Measurements from ENCODE around the gene MYO5A.
"Not testable (repeated sequence)": the region's sequence is repeated elsewhere in the genome, so short reads cannot be mapped to it uniquely, and the experiment has no call there.

MYO5A gene

DNA sequence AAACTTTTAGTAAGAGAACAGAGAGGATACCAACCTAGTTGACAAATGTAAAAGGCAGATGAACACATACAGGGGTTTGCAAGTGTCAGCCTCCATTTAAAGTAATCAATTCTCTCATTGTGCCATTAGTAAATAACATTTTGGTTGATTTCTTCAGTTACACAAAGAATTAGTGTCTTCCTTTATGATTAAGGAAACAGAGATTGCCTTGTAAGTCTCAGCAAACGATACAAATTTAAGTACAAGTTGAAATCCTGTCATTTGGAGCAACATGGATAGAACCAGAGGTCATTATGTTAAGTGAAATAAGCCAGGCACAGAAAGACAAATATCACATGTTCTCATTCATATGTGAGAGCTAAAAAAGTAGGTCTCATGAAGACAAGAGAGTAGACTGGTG lies 26.1 kb downstream of the MYO5A start:
- no peak for DNase-seq

DNA sequence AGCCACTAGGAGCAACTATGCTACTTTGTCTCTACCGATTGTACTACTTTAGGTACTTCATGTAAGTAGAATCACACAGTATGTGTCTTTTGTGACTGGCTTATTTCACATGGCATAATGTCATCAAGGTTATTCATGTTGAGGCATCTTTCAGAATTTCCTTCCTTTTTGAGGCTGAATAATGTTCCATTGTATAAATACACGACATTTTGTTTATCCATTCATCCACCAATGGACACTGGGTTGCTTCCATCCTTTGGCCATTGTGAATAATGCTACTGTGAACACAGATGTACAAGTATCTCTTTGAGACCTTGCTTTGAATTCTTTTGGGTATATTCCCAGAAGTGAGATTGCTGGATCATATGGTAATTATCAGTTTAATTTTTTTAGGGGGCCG lies 29.2 kb downstream of the MYO5A start:
- no peak for DNase-seq

DNA sequence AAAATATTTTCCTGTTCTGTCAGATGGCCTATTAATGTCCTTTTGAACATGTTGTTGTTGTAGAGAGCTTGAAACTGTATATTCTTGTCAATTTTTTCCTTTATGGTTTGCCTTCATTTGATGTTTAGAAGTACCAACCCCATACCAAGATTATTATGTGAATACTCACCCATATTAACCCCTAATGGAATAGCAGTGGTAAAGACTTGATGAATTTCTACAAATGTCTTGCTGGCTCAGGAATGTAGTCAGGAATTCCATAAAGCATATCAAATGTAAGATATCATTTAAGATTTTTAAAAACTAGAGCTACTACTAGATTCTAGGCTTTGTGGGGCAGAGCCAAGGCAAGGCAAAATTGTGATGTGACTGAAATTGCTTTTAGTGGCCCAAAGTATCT lies 30.0 kb downstream of the MYO5A start:
- no peak for DNase-seq

DNA sequence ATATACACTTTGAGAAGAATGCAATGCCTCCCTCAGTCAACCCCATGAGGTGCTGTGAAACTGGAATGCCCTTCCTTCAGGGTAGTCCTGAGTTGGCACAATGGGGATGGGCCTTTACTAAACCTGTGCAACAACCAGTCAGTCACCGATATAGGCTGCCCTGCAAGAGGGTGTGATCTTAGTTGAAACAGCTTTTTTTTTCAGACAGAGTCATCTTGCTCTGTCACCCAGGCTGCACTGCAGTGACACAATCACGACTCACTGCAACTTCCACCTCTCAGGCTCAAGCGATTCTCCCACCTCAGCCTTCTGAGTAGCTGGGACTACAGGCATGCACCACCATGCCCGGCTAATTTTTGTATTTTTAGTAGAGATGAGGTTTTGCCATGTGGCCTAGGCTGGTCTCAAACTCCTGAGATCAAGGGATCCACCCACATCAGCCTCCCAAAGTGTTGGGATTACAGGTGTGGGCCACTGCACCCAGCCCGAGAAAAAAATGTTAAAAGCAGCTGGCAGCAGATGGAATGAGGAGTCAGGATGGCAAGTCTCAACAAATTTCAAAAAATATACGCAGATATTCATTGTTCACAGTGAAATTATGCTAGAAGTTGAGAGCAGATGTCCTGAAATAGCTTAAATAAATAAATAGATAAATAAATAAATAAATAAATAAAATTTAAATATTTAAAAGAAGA lies 31.8 kb downstream of the MYO5A start:
- no peak for DNase-seq

DNA sequence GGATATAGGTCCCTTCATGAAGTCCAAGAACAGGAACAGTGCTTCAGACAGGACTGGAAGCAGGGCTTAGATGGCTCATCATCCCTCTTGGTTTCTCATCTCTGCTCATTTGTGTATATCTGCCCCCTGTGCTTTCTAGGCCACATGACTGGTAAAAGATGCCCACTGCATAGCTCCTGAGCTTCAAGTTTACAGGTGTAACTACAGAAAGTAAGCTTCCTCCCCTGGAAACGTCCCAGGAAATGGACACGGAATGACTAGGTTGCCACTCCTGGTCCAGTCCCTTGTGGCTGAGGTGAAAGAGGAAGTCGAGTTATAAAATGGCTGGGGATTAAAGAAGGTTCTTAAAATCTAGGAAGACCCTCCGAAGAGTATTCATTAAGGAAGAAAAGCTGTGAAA lies 32.5 kb downstream of the MYO5A start:
- DNase-seq: no peak

DNA sequence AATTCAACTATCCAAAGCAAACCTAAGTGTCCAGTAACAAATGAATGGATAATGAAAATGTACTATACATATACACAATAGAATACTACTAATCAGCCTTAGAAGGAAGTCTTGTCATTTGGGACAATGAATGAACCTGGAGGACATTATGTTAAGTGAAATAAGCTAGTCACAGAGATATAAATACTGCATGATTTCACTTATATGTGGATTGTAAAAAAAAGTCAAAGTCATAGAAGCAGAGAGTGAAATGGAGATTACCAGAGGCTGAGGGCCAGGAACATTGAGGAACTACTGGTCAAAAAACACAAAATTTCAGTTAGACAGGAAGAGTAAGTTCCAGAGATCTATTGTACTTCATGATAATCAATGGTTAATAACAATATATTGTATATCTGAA lies 33.6 kb downstream of the MYO5A start:
- DNase-seq: no peak

DNA sequence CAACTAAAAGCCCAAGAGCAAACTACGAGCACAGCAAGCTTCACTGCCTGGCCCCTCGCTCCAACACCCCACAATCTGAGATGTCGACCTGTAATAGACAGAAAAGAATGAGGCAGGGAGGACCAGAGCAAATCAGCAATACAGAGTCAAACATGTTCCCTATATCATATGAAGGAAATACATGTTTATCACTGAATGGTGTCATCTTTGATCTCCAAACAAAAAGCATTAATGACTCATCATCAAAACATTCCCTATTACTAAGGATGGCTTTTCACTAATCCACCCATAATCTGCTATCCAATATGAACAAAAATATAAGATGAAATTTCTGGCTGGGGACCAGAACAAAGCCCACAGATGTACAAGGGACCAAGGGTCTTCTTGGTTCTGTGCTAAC lies 34.7 kb downstream of the MYO5A start:
- no peak for DNase-seq

DNA sequence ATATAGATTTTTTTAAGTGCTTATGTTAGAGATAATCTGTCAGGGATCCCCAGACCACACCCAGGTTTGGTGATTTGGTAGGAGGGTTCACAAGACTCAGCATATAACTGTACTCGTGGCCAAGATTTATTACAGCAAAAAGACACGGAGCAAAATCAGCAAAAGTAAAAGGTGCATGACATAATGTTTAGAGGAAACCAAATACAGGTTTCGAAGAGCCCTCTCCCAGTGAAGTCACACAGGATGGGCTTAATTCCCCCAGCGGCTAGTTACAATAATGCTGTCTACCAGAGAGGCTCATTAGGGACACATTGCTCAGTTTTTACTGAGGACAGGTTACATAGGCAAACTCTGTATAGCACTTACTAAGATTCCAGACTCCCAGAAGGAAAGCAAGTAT lies 36.5 kb downstream of the MYO5A start:
- DNase-seq: no peak

DNA sequence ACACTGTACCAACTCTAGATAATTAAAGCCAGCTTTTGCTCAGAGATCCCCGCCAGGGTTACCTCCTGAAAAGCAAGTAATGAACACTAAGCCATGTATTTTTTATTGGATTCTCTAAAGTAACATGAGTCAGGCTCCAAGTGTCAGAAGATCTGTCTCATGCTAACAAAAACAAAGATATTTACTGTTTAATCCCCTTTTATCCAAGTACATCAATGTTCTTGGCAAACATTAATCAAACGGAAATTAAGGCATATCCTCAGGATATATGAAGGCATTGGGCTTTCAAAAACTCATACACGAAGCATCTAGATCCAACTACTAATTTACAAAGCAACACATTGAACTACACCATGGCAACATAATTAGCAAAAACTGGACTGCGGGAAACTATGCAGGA lies 37.2 kb downstream of the MYO5A start:
- DNase-seq: no peak

DNA sequence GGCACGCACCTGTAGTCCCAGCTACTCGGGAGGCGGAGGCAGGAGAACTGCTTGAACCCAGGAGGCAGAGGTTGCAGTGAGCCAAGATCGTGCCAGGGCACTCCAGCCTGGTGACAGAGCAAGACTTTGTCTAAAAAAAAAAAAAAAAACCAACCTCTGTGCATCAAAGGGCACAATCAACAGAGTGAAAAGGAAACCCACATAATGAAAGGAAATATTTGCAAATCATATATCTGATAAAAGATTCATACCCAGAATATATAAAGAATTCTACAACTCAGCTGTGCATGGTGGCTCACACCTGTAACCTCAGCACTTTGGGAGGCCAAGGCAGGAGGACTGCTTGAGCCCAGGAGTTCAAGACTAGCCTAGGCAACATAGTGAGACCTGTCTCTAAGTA lies 39.2 kb downstream of the MYO5A start:
- not testable (repeated sequence) for DNase-seq

DNA sequence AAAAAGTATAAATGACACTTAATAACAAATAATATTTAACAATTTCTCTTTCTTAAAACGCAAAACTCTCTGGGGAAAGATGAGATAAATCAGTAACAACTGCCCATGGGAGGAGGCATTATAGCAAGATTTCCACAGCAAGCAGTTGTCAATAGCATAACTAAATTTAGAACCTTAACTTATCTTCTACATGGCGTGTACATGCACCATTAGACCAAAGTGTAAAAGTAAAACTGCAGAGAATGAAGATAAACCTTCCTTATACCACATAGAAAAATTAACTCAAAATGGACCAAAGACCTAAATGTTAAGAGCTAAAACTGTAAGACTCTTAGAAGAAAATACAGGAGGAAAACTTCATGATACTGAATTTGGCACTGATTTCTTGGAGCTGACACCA lies 39.9 kb downstream of the MYO5A start:
- DNase-seq: no peak

DNA sequence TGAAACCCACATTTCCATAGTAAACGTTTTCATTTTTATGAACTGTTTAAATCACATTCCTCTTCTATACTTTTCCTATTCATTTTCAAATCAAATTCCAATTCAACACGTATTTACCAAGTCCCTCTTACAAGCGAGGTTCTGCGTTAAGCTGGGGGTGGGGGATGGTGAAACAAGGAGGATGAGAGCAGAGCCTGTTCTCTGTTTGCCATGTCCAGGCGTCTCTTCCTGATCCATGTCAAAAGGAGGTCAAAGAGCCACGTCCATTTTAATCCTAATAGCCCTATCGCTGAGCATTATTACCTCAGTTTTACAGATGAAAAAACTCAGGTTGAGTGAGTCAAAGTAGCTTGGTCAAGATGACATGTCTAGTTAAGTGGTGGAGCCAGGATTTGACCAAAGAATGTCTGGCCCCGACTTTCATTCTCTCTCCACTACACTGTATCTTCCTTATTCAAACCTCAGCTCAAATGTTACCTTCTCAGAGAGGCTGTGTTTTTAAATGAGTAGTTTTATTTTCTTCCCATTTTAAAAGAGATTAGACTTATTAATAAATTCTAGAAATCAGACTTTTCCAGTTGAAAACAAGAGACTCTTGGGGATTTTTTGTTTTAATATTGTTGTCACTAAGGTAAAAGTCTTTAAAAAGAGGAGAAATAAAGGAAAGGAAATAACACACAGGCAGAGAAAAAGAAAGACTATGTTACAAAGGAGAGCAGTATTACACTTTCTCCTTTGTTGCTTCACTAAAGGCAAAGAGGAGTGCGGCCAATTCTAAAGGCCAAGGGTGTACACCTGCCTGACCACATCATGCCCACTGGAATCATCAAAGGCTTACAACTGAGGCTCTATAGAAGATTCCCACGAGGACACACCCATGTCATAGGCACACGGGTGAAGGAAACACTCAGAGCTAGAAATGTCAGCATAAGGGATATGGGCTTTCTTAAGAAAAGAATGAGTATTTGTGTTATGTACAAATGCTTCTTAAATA lies 42.4 kb downstream of the MYO5A start:
- no peak for DNase-seq

DNA sequence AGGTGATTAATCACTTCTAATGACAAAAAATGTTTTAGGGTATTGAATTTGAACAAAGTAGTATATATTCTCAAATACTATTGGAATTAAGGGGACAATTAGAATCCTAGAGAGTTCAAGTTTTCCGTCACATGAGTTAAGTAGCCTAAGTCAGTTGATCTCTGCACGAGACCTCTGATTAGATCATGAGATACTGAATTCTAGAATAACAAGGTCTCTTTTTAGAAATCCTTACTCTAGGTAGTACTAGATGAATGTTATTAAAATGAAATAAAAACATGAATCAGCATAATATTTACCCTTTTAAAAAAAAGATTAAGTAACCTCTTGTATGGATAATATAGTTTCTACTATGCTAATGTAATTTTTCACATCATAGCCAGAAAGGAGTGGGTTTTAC lies 43.4 kb downstream of the MYO5A start:
- DNase-seq: no peak

DNA sequence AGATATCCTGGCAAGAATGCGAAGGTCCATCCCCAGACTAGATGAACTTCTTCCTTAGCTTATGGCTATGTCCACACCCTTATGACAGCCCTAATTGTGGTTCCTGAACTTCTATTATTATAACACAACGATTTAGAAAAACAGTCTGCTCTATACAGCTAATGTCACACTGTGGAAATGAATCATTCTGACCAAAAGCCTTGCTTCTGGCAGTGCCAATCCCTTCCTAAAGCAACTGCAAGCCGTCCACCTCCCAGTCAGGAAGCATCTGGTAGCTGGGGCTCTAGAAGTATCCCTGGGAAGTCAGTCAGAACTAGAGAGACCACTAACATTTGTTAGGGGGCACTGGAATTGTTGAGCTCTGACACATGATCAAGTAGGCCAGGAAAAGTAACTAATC lies 45.0 kb downstream of the MYO5A start:
- DNase-seq: no peak

DNA sequence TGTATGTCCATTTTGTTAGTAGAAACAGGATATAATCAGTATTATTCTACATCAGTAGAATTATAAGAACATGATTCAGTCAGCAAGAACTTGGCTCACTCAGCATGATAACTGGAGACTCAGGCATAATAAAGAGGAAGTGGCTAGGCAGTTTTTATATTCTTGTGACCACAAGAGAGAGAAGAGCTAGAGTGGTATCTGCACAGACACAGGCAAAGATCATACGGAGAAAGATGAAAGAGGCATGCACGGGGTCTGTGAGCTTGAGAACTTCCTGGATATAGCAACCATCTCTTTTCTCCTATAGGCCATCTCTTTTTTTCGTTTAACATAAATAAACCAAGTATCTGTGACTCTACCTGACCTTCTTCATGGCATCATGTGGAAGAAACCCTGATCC lies 46.8 kb downstream of the MYO5A start:
- peak; percentile 60 for DNase-seq

DNA sequence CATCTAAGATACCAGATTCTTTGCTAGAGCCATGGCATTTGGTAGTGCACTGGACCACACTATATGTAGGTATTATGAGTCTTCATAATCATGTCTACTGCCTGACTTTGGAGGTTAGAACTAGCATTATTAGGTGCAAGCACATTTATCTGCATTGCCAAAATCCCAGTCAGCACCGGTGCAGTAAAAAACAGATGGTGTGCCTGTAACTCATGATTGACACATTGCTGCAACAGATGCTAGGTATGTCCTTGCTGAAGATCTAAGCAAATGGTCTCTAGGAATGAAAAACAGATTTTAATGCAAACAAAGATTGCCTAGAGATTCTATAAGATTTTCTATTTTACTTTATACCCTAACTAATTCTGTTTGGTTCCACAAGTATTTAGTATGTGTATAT lies 47.7 kb downstream of the MYO5A start:
- DNase-seq: no peak

DNA sequence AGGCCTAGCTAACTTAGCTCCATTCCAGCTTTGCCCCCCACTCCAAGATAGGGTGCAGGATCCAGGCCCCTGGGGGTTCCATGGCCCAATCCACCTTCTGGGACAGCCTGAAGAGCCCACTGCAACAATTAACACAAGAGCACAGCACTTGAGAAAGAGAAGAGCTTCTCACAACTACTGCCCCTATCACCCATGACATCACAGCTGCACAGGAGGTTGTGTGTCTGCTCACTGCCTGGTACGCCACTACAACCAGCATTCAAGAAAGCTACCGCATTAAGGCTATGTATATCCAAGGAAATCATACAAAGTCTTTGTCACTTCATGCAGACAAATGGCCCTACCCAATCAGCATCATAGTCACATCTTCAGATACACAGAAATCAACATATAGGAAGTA lies 62.0 kb downstream of the MYO5A start:
- no peak for DNase-seq

DNA sequence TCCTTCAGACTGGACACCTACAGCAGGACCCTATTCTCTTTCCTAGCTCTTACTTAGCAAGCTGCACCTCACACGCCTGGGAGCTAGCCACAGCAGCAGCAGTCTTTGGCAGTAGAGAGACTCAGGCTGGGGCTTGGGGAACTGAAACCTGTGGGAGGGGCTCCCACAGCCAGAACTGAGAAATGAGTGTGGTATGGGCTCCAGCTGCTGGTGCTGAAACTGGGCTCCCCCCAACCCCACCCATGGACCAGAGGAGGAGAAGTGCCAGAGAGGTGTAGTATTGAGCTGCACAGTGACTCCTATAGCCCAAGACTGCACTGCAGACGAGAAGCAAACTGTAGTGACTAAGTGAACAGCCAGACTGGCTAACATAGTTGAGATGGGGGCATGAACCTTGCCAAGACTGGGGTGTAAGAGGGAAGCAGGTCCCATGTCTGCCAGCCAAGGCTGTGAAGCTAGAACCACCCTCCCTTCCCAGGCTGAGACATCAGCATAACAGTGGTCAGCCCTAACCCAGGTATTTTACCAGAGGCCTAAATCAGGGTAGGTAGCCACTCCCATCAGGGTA lies 62.5 kb downstream of the MYO5A start:
- DNase-seq: no peak

DNA sequence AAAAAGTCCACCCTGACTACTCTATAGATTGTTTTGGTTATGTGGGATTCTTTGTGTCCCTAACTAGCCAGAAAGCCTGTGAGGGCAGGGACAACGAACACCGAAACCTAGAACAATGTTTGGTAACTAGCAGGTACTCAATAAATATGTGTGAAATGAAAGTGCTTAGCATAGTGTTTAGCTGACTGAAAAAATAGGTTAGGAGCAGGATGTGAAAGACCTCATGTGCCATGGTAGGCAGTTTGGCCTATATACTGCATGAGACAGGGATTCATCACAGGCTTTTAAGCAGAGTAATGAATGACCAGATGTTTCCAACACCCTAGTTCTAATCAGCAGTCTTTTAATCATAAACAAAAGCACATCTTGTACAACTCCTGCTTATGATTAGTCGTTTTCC lies 64.2 kb downstream of the MYO5A start:
- DNase-seq: no peak

DNA sequence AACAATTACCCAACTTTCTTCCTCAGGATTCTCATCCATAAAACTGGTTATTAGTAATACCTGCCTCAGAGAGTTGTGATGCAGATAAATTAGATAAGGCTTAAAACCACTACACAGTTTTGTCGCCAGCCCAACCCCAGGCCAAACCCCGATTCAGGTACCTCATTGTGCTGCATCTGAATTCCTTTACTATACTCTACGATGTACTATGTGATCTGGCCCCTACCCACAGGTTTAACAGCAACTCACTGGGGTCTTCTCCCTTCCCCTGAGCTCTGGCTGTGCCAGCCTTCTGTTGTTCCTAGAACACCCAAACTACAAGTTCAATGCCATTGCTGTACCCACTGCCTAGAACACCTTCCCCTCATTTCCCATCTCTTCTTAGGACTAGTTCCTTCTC lies 64.6 kb downstream of the MYO5A start:
- no peak for DNase-seq

DNA sequence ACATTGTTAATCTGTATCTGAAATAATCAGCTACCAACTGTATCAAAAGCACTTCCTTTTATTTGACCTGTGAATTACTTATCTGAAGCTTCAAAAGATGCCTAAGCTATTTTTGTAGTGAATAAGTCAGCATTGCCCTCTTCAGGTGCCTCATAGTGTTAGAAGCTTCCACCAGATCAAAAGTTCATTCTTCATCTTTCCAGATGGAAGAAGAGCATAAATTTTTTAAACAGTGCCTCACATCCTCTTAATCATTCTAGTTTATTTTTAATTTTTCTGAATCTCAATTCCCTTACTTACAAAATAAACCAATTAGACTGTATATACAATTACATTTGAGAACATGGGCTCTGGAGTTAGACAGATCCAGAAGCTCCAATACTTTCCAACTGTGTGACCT lies 65.0 kb downstream of the MYO5A start:
- DNase-seq: peak; percentile 2

DNA sequence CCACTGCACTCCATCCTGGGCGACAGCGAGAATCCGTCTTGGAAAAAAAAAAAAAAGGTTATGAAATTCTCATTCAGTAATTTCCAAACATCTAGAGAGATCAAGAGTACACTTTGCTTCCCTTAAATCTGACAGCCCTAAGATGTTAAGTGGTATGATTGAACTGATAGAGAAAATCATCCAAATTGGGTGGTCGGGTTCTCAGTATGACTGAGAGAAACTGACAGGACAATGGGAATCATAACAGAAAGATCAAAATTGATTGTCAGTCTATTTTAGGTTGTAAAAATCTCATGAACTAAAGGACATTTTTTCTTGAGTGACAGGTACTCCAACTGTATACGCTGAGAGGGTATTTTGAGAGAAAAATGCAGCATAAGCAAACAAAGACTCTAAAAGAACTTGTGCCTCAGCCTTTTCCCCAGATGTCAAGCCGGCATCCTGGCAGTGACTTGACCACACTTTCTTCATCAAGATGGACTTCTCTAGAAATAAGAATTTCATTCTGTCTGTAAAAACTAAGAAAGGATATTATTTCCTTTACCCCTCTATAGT lies 65.8 kb downstream of the MYO5A start:
- no peak for DNase-seq

DNA sequence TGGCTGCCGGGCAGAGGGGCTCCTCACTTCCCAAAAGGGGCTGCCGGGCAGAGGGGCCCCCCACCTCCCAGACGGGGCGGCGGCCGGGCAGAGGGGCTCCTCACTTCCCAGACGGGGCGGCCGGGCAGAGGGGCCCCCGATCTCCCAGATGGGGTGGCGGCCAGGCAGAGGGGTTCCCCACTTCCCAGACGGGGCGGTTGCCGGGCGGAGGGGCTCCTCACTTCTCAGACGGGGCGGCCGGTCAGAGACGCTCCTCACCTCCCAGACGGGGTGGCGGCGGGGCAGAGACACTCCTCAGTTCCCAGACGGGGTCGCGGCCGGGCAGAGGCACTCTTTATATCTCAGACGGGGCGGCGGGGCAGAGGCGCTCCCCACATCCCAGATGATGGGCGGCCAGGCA lies 69.0 kb downstream of the MYO5A start:
- DNase-seq: not testable (repeated sequence)

DNA sequence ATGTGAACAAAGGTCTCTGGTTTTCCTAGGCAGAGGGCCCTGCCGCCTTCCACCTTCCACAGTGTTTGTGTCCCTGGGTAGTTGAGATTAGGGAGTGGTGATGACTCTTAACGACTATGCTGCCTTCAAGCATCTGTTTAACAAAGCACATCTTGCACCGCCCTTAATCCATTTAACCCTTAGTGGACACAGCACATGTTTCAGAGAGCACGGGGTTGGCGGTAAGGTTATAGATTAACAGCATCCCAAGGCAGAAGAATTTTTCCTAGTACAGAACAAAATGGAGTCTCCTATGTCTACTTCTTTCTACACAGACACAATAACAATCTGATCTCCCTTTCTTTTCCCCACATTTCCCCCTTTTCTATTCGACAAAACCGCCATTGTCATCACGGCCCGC lies 69.4 kb downstream of the MYO5A start:
- not testable (repeated sequence) for DNase-seq

All from GF-D8 (cell line).